Astrocyte of the cerebellum (primary cell): ENCODE results near the gene NHEJ1.

Experiments
- DNase-seq: peaks from one replicate; pipeline ENCODE4 v3.0.0-alpha.2; 2011; ENCODE audit warnings: low read depth
- H3K4me3 ChIP-seq: 2 replicates; pipeline ENCODE4 v1.5.1; 2011; ENCODE audit warnings: mild to moderate bottlenecking, low read depth, low read length, moderate library complexity
- in situ Hi-C: cut with HindIII; loops from 2 replicates; pipeline ENCODE4 v1.10.0; 2017; ENCODE audit warnings: low sequenced_read_pairs
- TF ChIP-seq, protein P1 (sequence below): IDR thresholded peaks from 2 replicates; pipeline ENCODE4 v1.5.1; 2012; ENCODE audit warnings: low read length, low read depth, moderate library complexity, mild to moderate bottlenecking; ENCODE audit errors: missing control alignments

The NHEJ1 gene

DNA sequence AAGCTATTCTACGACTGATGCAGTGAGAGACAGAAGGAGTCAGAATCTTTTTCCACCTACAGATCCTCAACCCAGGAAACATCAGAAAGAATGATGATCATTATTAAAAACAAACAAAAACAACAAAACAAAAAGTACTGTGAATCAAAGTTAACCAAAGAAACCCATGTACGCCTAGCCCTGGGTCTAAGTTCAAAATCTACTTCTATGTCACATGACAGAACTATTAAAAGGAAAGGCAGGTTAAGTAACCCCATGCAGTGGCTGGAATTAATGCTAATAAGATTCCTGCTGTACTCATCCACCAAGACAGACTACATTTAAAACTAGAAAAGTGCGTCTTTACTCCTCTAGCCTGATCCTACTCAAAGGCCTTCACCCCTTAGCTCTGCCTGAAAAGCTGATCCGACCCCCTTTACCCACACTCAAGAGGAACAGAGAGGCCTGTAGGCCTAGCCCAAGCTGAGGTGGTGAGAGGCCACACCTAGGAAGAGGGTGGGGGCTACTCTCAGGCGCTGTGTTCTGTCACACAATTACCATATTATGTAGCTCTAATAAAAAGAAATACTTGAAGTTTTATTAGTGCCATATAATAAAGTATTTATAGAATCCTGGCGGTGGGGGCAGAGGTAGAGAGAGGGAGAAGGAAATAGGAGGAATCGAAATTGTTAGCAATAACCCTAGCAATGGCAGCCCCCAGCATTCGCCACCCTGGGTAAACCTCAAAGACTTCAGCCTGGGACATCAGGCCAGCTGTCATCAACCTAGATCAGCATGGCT lies 37.1 kb downstream of the NHEJ1 start:
- DNase-seq, result no peak
- in situ Hi-C loops, result no loop called here
- TF ChIP-seq, protein P1, sequence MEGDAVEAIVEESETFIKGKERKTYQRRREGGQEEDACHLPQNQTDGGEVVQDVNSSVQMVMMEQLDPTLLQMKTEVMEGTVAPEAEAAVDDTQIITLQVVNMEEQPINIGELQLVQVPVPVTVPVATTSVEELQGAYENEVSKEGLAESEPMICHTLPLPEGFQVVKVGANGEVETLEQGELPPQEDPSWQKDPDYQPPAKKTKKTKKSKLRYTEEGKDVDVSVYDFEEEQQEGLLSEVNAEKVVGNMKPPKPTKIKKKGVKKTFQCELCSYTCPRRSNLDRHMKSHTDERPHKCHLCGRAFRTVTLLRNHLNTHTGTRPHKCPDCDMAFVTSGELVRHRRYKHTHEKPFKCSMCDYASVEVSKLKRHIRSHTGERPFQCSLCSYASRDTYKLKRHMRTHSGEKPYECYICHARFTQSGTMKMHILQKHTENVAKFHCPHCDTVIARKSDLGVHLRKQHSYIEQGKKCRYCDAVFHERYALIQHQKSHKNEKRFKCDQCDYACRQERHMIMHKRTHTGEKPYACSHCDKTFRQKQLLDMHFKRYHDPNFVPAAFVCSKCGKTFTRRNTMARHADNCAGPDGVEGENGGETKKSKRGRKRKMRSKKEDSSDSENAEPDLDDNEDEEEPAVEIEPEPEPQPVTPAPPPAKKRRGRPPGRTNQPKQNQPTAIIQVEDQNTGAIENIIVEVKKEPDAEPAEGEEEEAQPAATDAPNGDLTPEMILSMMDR, result no peak
- H3K4me3 ChIP-seq, result no peak overlapping the region

DNA sequence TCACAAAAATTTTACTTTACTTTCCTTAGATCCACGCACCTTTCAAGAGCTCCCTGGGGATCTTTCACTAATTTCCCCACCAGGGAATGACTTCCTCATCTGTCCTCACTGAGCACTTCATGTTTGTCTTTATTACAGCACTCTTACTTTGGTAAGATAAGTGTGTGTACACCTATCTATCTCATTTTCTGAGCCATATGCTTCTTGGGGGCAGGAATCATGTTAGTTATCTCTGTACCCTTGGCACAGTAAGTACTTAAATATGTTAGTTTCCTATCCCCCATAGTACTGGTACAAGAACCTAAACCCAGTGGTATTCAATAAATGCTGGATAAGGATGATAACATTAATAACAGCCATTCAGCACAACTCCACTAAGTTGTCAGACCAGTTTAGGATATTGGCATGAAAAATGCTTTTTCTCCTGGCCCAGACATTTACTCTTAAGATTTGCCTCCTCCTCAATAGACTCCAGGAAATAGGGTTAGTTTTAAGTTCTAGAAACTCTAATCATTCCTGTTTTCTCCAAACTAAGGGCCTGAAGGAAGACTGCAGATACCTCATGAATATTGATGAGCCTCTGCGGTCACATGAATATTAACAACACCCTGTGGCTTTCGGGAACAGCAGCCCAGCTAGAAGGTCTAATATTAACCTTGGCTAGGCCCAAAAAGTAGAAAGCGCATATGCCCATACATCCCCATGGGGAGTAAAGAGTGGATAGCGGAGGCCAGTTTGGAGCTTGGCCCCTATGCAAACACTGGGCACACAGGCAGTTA lies 38.2 kb downstream of the NHEJ1 start:
- in situ Hi-C loops, result no loop called here
- peak; percentile 38 for DNase-seq
- TF ChIP-seq, protein P1, result no peak
- no peak overlapping the region for H3K4me3 ChIP-seq

DNA sequence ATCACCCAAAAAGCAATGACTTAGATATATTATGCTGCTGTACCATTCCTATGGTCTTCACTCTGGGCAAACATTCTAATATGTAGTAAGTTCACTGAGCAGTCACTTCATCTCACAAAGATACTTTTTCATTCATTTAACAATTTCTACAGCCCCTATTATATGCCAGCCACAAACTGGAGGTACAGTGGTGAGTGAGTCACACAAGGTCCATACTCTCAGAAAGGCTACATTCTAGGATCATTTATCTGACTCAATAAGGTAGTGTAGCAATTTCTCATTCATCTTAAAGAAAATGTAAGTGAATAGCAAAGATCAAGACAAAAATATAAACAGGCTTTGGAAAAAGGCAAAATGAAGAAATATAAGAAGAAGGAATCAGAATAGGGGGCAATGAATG lies 40.5 kb downstream of the NHEJ1 start:
- in situ Hi-C loops, result no loop called here
- TF ChIP-seq, protein P1, result no peak
- no peak overlapping the region for H3K4me3 ChIP-seq
- DNase-seq, result no peak

DNA sequence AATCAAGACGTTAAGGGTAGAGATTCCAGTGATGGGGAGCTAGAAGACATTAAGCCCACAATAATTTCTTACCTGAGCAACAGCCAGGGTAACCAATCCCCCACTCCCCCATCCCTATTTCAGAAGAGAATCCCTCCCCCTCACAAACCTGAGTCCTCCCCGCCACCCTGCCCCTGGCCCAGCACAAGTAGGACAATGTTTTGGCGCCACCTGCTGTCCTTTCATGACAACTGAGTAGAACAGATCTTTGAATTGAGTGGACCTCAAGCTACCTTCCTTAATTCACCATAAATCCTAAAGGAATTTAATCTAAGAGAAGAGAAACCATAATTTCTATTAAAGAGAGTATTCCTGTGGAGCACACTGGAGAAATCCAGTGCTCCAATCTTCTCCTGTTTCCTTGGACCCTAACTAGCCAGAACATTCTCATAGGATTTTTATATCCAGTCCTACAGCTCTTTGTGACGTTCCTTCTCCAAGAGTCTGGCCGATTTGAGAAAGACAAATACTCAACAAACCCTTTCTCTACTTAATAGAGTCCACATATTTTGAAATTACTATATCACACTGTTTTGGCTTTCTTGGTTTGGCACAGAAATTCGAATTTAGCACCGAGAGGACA lies 41.1 kb downstream of the NHEJ1 start:
- in situ Hi-C loops, result no loop called here
- TF ChIP-seq, protein P1, result peak; percentile 78
- no peak overlapping the region for H3K4me3 ChIP-seq
- peak; percentile 33 for DNase-seq

DNA sequence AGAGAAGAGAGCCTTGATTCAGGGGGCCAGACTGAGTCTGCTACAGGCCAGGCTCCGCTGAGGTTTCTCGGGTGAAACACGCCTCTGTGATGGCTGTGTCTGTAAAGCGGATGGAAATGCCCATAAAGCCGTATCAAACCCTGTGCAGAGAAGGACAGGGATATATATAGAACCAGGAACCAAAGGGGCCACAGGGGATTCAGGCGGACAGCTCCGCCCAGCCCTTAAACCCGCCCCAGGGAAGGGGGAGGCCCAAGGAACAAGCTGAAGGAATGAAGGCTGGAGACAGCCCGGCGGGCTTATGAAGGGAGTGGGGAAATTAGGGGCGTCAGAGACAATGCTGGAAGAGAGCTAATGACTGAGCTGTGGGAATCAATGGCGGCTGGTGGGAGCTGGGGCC lies 42.1 kb downstream of the NHEJ1 start:
- H3K4me3 ChIP-seq, result no peak overlapping the region
- in situ Hi-C loops, result no loop called here
- DNase-seq, result no peak
- TF ChIP-seq, protein P1, result no peak

DNA sequence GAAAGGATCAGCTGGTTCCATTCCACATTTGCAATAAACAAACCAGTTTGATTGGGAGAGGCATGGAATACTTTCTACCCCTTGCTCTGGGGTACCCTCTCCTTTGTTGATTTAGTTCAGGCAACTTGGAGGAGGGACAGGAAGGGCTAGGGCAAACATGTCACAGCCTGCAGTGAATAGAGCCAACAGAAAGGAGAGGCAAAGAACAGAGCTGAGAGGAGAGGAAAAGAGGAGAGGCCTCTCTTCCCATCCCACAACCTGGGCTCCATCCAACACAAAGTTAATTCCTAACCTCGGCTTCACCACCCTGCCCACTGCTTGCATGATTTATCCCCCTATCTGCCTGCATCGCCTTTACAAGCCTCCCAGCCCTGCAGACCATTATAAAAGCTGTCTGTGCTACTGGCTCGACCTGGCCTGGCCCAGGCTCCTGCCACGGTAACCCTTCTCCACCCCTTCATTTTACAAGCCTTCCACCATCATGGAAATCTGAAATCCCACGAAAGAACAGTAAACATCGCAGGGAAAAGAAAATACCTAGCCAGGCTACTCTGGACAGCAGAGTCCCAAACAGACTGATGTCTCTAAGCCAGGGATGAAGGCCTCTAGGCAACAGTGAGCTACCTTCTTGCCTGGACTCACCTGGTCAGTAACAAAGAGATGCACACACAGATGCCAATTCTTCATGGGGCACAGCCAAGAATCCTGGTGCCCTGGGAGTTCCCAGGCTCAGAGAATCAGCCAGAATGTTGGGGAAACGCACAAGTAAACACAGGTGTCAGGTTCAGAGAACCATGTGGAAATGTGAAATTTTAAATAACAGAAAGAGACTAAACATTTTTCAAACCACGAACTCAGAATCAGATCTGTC lies 43.6 kb downstream of the NHEJ1 start:
- TF ChIP-seq, protein P1, result no peak
- DNase-seq, result no peak
- in situ Hi-C loops, result no loop called here
- H3K4me3 ChIP-seq, result no peak overlapping the region
